Activated T-helper 2 cell treated with anti-CD3 and anti-CD28 coated beads, Interferon-gamma antibody, Interleukin-2, Interleukin-4, amounts not matched to agents 10 μg/mL and 5 μg/mL and 100 μg/mL, durations not matched to agents 14 hours and 24 hours and 36 hours (primary cell): ENCODE results near the gene F10. TPM values are rescaled to one million over a fixed set of nuclear protein-coding genes. Genes with fewer than 3 reads are reported as not detected.

Experiments used
- DNase-seq: peaks from one replicate; pipeline ENCODE4 v3.0.0; 2021; ENCODE audit warnings: low spot score
- H3K27ac Mint-ChIP-seq: one replicate; pipeline ENCODE4 v1.8.0; 2021; ENCODE audit warnings: mixed read lengths
- H3K27me3 Mint-ChIP-seq: one replicate; pipeline ENCODE4 v1.8.0; 2021; ENCODE audit warnings: low read depth, mixed read lengths
- H3K36me3 Mint-ChIP-seq: one replicate; pipeline ENCODE4 v1.8.0; 2021; ENCODE audit warnings: low read depth, mixed read lengths
- H3K4me1 Mint-ChIP-seq: one replicate; pipeline ENCODE4 v1.8.0; 2021; ENCODE audit warnings: low read depth, mixed read lengths
- H3K4me3 Mint-ChIP-seq: one replicate; pipeline ENCODE4 v1.8.0; 2021; ENCODE audit warnings: low read depth, mild to moderate bottlenecking, moderate library complexity, mixed read lengths
- H3K9me3 Mint-ChIP-seq: one replicate; pipeline ENCODE4 v1.8.0; 2021; ENCODE audit warnings: mixed read lengths
- intact Hi-C: fragments of 100-400 bp; cut with micrococcal nuclease; formaldehyde crosslinking; loops from one replicate; pipeline ENCODE4 v1.15.1; 2023
- total RNA-seq: library from RNA; stranded (reverse); gene quantifications from 2 replicates; pipeline ENCODE4 v1.2.3, GENCODE V29; 2022

Gene F10
- total RNA-seq, 1 donor from 2014 or later: not detected

GRCh38 chr13:113082198-113083021, 40.2 kb upstream of the F10 start:
- intact Hi-C loops: no loop called here
- no peak for DNase-seq

DNA sequence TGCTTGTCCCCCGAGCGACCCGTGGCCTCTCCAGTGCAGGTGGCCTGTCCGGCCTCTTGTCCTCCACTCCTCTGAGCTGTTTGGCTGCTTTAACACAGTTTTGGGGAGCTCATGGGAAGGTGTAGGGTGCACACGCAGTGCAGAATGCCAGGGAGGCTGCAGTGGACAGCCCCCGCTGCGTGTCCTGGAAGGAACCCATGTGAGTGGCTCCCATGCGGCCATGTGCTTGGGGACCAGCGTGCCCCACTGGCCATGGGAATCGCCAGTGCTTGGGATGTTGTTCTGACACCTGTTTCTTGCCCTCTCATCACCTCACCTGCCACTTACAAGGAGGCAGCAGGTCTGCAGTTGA, 39.6 kb upstream of the F10 start:
- Mint-ChIP-seq H3K27ac (no peak overlapping the region), H3K36me3 (no peaks in the 10 kb centered on the region), H3K9me3 (no peaks in the 10 kb centered on the region), H3K4me1 (no peaks in the 10 kb centered on the region), H3K27me3 (no peaks in the 10 kb centered on the region), H3K4me3 (no peak overlapping the region)
- intact Hi-C loops: no loop called here
- DNase-seq: no peak

More at GRCh38 chr13:113082198-113083021, 40.2 kb upstream of the F10 start:
- Mint-ChIP-seq H3K27me3 (no peaks in the 10 kb centered on the region), H3K4me1 (no peaks in the 10 kb centered on the region), H3K9me3 (no peaks in the 10 kb centered on the region), H3K36me3 (no peaks in the 10 kb centered on the region), H3K4me3 (no peak overlapping the region), H3K27ac (no peak overlapping the region)

DNA sequence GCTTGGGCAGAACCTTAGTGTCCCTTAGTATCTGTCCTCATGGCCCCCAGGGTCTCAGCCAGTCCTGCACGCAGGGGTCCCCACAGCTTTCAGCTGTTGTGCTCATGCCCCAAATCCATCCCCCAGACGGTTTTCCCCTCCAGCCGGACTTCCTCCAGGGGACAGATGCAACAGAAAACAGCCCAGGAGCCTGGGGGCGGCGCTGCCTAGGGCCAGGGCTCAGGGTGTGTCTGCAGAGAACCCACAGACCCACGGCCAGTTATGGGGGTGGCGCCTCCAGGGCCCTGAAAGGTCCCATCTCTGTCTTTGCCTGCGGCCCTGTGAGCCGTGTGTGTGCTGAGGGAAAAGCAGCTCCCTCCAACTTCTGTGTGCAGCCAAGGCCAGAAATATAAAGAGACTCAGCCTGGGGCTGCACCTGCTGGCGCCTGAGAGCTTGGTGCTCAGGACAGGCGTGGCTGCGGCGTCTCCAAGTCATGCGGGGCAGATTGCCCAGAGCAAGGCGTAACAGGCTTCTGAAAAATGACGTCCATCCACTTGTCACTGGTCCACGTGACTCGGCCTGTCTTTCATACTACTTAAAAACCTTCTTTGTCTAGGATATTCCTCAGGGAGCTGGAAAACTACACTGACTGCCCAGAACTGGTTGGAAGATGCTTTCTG, 39.1 kb upstream of the F10 start:
- Mint-ChIP-seq H3K9me3 (no peaks in the 10 kb centered on the region), H3K36me3 (no peaks in the 10 kb centered on the region), H3K27me3 (no peaks in the 10 kb centered on the region), H3K4me1 (no peaks in the 10 kb centered on the region), H3K4me3 (no peak overlapping the region), H3K27ac (no peak overlapping the region)
- intact Hi-C loops: no loop called here
- DNase-seq: no peak

DNA sequence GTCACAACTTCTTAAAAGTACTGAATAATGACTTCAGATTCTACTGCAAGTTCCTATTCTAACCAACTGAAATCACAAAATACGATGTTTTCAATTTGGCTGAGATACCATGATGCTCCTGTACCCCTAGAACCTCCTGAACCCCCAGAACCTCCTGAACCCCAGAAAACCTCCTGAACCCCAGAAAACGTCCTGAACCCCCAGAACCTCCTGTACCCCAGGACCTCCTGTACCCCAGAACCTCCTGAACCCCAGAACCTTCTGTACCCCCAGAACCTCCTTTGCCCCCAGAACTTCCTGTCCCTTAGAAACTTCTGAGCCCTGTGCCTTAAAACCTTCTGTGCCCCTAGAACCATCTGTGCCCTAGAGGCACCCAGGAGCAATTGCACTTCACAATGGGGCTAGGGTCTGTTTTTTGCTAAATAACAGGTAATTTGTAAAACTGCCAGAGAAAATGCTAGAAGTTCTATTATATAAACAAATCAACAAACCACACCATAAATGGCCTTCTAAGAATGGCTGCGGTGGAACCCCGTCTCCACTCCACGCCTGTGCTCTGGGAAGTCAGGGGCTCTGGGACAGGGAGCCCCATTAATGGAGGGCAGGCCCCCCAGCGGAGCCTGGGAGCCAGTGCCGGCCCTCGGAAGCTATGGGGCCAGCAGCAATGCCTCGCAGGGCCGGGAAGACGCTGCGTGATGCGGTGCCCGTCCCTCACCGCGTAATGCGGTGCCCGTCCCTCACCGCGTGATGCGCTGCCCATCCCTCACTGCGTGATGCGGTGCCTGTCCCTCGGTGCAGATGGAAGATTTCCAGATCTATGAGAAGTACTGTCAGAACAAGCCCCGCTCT, 38.3 kb upstream of the F10 start:
- intact Hi-C loops: no loop called here
- H3K27ac Mint-ChIP-seq: no peak overlapping the region
- H3K27me3 Mint-ChIP-seq: no peaks in the 10 kb centered on the region
- no peak for DNase-seq
- no peaks in the 10 kb centered on the region for H3K36me3 Mint-ChIP-seq
- H3K9me3 Mint-ChIP-seq: no peaks in the 10 kb centered on the region
- H3K4me1 Mint-ChIP-seq: no peaks in the 10 kb centered on the region
- no peak overlapping the region for H3K4me3 Mint-ChIP-seq

DNA sequence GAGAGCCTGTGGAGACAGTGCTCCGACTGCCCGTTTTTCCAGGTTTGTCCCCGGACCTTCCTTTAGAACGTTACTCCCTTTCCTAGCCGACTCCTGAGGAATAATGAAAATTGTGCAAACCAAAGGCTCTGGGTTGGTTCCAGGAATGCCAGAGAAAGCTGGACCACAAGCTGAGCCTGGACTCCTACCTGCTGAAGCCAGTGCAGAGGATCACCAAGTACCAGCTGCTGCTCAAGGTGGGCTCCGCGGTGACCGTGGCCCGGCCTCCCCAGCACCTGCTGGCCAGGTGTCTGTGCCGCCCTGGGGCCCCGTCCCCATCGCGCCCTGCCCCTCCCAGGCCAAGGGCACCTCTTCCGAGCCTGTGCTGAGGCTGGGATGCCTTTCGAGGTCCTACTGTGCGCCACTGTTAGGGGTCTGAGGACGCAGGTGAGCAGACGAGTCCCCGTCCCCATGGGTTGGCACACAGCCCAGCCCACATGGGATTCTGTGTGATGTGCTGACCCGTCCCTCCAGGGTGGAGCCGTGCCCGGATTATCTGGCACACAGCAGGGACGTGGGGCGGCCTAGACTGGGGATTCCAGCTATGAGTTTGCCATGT, 37.6 kb upstream of the F10 start:
- no peaks in the 10 kb centered on the region for H3K36me3 Mint-ChIP-seq
- intact Hi-C loops: no loop called here
- H3K9me3 Mint-ChIP-seq: no peaks in the 10 kb centered on the region
- no peak for DNase-seq
- H3K27me3 Mint-ChIP-seq: no peaks in the 10 kb centered on the region
- H3K27ac Mint-ChIP-seq: no peak overlapping the region
- no peak overlapping the region for H3K4me3 Mint-ChIP-seq
- no peaks in the 10 kb centered on the region for H3K4me1 Mint-ChIP-seq

DNA sequence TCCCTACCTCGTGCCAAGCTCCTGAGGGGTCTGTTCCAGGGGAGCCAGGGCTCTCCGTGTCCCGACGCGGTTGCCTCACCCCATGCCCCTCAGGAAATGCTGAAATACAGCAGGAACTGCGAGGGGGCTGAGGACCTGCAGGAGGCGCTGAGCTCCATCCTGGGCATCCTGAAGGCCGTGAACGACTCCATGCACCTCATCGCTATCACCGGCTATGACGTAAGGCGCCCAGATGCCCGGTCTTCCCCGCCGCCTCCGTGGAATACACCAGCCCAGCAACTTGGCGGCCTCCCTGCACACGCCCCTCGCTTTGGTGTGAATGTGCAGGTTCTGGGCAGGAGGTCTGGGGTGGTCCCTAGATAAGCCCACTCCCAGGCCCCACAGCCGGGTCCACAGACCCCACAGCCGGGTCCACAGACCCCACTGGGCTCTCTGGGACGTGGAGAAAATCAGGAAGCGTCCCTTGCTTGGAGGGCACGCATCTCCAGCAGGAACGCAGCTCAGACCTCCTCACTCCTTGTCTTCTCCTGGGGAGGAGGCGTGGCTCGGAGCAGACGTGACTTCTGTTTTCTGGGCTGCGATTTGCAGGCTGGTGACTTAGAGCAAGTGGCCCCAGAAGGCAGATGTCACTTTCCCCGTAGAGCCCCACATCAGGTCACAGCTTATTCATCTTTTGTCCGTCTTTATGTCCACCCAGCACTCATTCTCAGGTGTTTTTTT, 36.4 kb upstream of the F10 start:
- H3K27me3 Mint-ChIP-seq: no peaks in the 10 kb centered on the region
- no peaks in the 10 kb centered on the region for H3K4me1 Mint-ChIP-seq
- intact Hi-C loops: no loop called here
- H3K27ac Mint-ChIP-seq: no peak overlapping the region
- H3K9me3 Mint-ChIP-seq: no peaks in the 10 kb centered on the region
- no peak overlapping the region for H3K4me3 Mint-ChIP-seq
- DNase-seq: no peak
- no peaks in the 10 kb centered on the region for H3K36me3 Mint-ChIP-seq

DNA sequence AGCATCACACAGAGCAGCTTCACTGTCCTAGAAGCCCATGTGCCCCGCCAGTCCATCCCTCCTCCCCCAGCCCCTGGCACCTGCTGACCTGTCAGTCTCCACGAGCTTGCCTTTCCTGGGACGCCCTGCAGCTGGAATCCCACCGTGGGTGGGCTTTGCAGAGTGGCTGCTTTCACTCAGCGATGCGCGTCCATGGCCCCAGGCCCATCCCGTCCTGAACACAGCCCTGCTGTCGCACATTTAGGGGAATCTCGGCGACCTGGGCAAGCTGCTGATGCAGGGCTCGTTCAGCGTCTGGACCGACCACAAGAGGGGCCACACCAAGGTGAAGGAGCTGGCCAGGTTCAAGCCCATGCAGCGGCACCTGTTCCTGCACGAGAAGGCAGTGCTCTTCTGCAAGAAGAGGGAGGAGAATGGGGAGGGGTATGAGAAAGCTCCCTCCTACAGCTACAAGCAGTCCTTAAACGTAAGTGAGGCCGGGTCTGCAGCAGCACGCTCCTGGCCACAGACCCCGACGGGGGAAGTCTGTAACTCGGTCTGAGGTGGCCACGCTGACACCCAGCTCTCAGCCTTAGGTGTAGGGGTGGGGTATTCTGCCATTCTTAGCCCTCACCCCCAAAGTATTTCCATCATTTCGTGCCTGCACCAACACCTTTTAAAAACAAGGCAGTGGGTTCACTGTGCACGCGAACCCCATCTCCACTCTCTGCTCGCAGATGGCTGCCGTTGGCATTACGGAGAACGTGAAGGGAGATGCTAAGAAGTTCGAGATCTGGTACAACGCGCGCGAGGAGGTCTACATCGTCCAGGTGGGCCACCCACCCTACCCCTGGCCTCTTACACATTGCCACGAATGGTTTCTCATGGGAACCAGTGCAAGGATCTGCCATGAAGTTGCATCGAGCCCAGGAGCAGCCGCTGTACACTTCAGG, 35.3 kb upstream of the F10 start:
- no peak for DNase-seq
- Mint-ChIP-seq H3K4me3 (no peak overlapping the region), H3K27me3 (no peaks in the 10 kb centered on the region), H3K36me3 (no peaks in the 10 kb centered on the region), H3K9me3 (no peaks in the 10 kb centered on the region), H3K27ac (no peak overlapping the region), H3K4me1 (no peaks in the 10 kb centered on the region)
- intact Hi-C loops: no loop called here

DNA sequence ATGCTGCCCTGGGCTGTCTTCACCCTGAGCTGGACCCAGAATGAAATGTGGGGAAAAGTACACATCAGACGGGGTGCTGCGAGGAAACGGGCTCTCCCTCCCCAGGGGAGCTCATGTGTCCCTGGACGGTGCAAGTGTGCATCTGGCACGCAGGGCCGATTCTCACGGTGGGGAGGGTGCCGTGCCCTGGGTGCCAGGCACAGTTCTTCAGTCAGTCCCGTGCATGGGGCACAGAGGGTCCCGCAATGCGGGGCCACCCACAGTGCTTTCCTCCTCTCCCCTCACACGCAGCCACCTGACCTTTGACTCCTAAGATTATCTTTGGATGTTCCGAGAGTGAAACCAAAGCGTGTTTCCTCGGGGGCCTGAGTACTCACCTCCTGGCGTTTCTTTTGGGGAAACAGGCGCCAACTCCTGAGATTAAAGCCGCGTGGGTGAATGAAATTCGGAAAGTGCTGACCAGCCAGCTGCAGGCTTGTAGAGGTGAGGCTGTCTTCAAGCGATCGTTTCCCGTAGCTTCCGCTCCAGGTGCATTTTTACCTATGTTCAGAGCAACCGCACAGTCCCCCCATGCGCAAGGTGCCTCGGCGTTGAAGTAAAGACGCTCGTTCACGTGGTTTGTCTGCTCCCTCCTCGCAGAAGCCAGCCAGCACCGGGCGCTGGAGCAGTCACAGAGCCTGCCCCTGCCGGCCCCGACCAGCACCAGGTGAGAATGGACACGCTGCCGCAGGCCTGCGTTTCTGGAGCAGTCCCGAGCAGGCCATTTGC, 34.5 kb upstream of the F10 start:
- no peak for DNase-seq
- Mint-ChIP-seq H3K4me1 (no peaks in the 10 kb centered on the region), H3K4me3 (no peak overlapping the region), H3K36me3 (no peaks in the 10 kb centered on the region), H3K9me3 (no peaks in the 10 kb centered on the region), H3K27ac (no peak overlapping the region), H3K27me3 (no peaks in the 10 kb centered on the region)
- intact Hi-C loops: no loop called here

GRCh38 chr13:113088691-113089020, 33.9 kb upstream of the F10 start:
- intact Hi-C loops: no loop called here
- Mint-ChIP-seq H3K4me3 (no peak overlapping the region), H3K27ac (no peak overlapping the region), H3K4me1 (no peaks in the 10 kb centered on the region), H3K9me3 (no peaks in the 10 kb centered on the region), H3K36me3 (no peaks in the 10 kb centered on the region), H3K27me3 (no peaks in the 10 kb centered on the region)
- DNase-seq: no peak

GRCh38 chr13:113089693-113090414, 32.7 kb upstream of the F10 start:
- Mint-ChIP-seq H3K4me1 (no peaks in the 10 kb centered on the region), H3K4me3 (no peak overlapping the region), H3K9me3 (no peaks in the 10 kb centered on the region), H3K27ac (no peak overlapping the region), H3K36me3 (no peaks in the 10 kb centered on the region), H3K27me3 (no peaks in the 10 kb centered on the region)
- intact Hi-C loops: no loop called here
- DNase-seq: no peak

GRCh38 chr13:113090415-113090770, 32.2 kb upstream of the F10 start:
- no peaks in the 10 kb centered on the region for H3K9me3 Mint-ChIP-seq
- no peaks in the 10 kb centered on the region for H3K36me3 Mint-ChIP-seq
- H3K4me3 Mint-ChIP-seq: no peak overlapping the region
- no peaks in the 10 kb centered on the region for H3K4me1 Mint-ChIP-seq
- intact Hi-C loops: no loop called here
- no peaks in the 10 kb centered on the region for H3K27me3 Mint-ChIP-seq
- H3K27ac Mint-ChIP-seq: no peak overlapping the region
- no peak for DNase-seq
